Activated naive CD4-positive, alpha-beta T cell treated with anti-CD3 and anti-CD28 coated beads, Interleukin-2, amount 10 ng/mL, durations not matched to agents 7 days and 5 days (primary cell): ENCODE data around the gene GMDS.
"Not testable (repeated sequence)": the region's sequence is repeated elsewhere in the genome, so short reads cannot be mapped to it uniquely, and the experiment has no call there.

Experiments
- CTCF ChIA-PET: fragments of 350-600 bp; sonication (Branson Sonifier 250); formaldehyde crosslinking; loops from one replicate; lab custom pipeline; 2021; ENCODE audit warnings: antibody characterized with exemption; lab: Charles Lee
- DNase-seq: peaks from one replicate; pipeline ENCODE4 v3.0.0-alpha.2; 2020
- H3K27ac Mint-ChIP-seq: one replicate; pipeline ENCODE4 v1.8.0; 2021; ENCODE audit warnings: mild to moderate bottlenecking, moderate library complexity, mixed read lengths
- H3K27me3 Mint-ChIP-seq: one replicate; pipeline ENCODE4 v1.8.0; 2021; ENCODE audit warnings: mild to moderate bottlenecking, mixed read lengths
- H3K36me3 Mint-ChIP-seq: one replicate; pipeline ENCODE4 v1.8.0; 2021; ENCODE audit warnings: mixed read lengths
- H3K4me1 Mint-ChIP-seq: one replicate; pipeline ENCODE4 v1.8.0; 2021; ENCODE audit warnings: mixed read lengths
- H3K4me3 Mint-ChIP-seq: one replicate; pipeline ENCODE4 v1.8.0; 2021; ENCODE audit warnings: mild to moderate bottlenecking, moderate library complexity, mixed read lengths
- H3K9me3 Mint-ChIP-seq: one replicate; pipeline ENCODE4 v1.8.0; 2021; ENCODE audit warnings: mixed read lengths

The GMDS gene

DNA sequence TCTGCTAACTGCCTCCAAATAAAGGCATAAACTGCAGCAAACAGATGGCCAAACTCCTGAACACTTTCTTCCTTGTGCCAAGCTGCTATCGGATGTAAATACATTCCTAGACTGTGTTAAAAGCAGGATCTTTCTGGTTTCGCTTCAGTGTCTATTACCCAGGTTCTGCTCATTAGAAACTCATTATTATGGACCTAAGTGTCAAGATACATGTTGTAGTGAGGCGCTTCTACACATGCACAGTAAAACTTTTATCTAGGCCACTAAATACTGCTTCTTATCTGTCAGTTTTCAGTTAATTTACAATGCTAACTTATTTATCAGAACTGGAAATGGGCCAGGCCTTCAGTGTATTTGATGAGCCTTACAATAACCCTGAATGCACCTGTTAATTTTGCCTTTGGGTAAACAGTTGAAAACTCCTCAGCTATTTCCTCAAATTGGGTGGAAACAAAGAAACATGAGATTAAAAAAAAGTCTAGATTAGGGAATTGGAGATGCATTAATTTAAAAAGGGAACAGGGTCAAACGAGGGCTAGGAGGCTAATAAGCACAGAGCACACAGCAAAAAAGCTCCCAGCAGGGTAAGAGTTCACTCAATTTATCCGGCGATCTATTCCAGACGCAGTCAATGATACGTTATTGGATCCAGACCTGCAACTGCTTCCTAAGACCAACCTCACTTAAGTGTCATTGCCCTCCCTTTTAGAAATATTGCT lies 395.1 kb downstream of the GMDS start:
- no peak overlapping the region for H3K4me3 Mint-ChIP-seq
- H3K9me3 Mint-ChIP-seq = no peaks in the 10 kb centered on the region
- CTCF ChIA-PET = no interaction called here
- no peaks in the 10 kb centered on the region for H3K4me1 Mint-ChIP-seq
- no peak for DNase-seq
- H3K27me3 Mint-ChIP-seq = no peaks in the 10 kb centered on the region
- no peak overlapping the region for H3K27ac Mint-ChIP-seq
- H3K36me3 Mint-ChIP-seq = no peaks in the 10 kb centered on the region

DNA sequence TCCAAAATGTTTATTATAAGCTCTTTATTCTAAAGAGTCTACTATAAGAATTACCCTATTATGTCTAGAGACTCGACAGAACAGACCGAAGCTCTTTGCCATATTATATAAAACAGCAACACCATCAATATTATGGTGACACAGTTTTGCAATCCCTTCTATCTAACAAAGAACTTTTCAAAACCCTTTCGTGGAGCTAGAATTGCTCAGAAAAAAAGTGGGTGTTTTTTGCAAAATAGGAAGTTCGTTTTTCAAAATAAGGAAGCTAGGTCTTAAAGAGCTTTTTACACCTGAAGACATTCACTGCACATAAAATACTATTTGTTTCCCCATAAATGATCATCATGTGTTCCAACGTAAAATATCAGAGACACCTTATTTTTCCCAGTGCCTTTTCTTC lies 395.7 kb downstream of the GMDS start:
- H3K9me3 Mint-ChIP-seq = no peaks in the 10 kb centered on the region
- no peaks in the 10 kb centered on the region for H3K36me3 Mint-ChIP-seq
- no peak overlapping the region for H3K4me3 Mint-ChIP-seq
- H3K4me1 Mint-ChIP-seq = no peaks in the 10 kb centered on the region
- no peaks in the 10 kb centered on the region for H3K27me3 Mint-ChIP-seq
- CTCF ChIA-PET = no interaction called here
- H3K27ac Mint-ChIP-seq = no peak overlapping the region
- no peak for DNase-seq

GRCh38 chr6:1848752-1849151 lies 396.7 kb downstream of the GMDS start:
- no peaks in the 10 kb centered on the region for H3K27me3 Mint-ChIP-seq
- H3K36me3 Mint-ChIP-seq = no peaks in the 10 kb centered on the region
- no peaks in the 10 kb centered on the region for H3K9me3 Mint-ChIP-seq
- H3K4me3 Mint-ChIP-seq = no peak overlapping the region
- H3K4me1 Mint-ChIP-seq = no peaks in the 10 kb centered on the region
- DNase-seq = no peak
- CTCF ChIA-PET = no interaction called here
- H3K27ac Mint-ChIP-seq = no peak overlapping the region

- no peak overlapping the region for H3K27ac Mint-ChIP-seq
- no peaks in the 10 kb centered on the region for H3K4me1 Mint-ChIP-seq
- H3K4me3 Mint-ChIP-seq = no peak overlapping the region
- no peaks in the 10 kb centered on the region for H3K27me3 Mint-ChIP-seq
- no peaks in the 10 kb centered on the region for H3K9me3 Mint-ChIP-seq
- DNase-seq = no peak
- CTCF ChIA-PET = no interaction called here
- H3K36me3 Mint-ChIP-seq = no peaks in the 10 kb centered on the region
Measured at GRCh38 chr6:1846611-1847010, 398.8 kb downstream of the GMDS start.

- H3K4me1 Mint-ChIP-seq = not testable (repeated sequence)
Measured at GRCh38 chr6:1845543-1845942, 399.9 kb downstream of the GMDS start.

DNA sequence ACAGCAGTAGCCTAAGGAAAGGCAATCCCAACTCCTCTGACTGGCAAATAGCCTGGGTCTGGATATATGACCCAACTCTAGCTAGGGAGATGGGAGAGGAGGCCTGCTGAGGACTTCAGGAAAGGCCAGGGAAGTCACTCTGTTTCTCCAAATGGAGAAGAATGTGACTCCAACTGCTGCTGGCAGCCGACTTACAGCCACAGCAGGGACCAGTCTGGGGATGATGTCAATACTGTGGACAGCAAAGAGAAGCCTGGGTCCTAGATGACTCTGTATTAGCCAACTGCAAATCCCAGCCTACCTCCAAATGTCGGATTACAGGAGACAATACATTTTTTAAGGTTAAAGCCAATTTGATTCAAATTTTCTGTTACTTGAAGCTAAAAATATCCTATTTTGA lies 403.1 kb downstream of the GMDS start:
- Mint-ChIP-seq H3K9me3 (no peaks in the 10 kb centered on the region), H3K4me3 (no peak overlapping the region), H3K27me3 (no peaks in the 10 kb centered on the region), H3K4me1 (no peaks in the 10 kb centered on the region), H3K36me3 (no peaks in the 10 kb centered on the region), H3K27ac (no peak overlapping the region)
- no peak for DNase-seq
- CTCF ChIA-PET = no interaction called here

More at GRCh38 chr6:1845543-1845942, 399.9 kb downstream of the GMDS start:
- H3K36me3 Mint-ChIP-seq, H3K27ac Mint-ChIP-seq, H3K9me3 Mint-ChIP-seq, DNase-seq, CTCF ChIA-PET, H3K4me3 Mint-ChIP-seq, H3K27me3 Mint-ChIP-seq: not testable (repeated sequence)

DNA sequence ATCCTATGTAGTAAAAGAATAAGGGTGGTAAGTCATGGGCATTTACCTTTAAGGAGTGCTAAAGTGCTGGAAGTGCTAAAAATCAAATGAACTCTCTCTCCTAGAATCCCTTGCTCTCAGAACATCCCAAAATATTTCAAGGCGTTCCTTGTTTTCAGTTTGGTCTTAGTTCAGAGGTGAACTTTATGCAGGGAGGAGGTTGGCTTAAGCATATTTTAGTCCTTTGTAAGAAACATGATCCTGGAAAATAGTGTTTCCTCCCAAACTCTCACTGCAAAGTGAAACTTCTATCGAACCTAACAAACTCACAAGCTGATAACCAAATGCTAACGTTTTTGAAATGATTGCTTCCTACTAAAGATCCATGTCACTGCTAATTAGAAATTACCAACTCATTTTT lies 404.3 kb downstream of the GMDS start:
- H3K27me3 Mint-ChIP-seq = no peaks in the 10 kb centered on the region
- H3K27ac Mint-ChIP-seq = no peak overlapping the region
- H3K4me1 Mint-ChIP-seq = no peaks in the 10 kb centered on the region
- no peaks in the 10 kb centered on the region for H3K36me3 Mint-ChIP-seq
- CTCF ChIA-PET = no interaction called here
- no peaks in the 10 kb centered on the region for H3K9me3 Mint-ChIP-seq
- no peak overlapping the region for H3K4me3 Mint-ChIP-seq
- DNase-seq = no peak

GRCh38 chr6:1840491-1841121 lies 404.8 kb downstream of the GMDS start:
- Mint-ChIP-seq H3K4me3 (no peak overlapping the region), H3K9me3 (no peaks in the 10 kb centered on the region), H3K27ac (no peak overlapping the region), H3K36me3 (no peaks in the 10 kb centered on the region), H3K27me3 (no peaks in the 10 kb centered on the region), H3K4me1 (no peaks in the 10 kb centered on the region)
- DNase-seq = no peak
- CTCF ChIA-PET = no interaction called here

GRCh38 chr6:1839361-1839760 lies 406.0 kb downstream of the GMDS start:
- Mint-ChIP-seq H3K9me3 (no peaks in the 10 kb centered on the region), H3K36me3 (no peaks in the 10 kb centered on the region), H3K27ac (no peak overlapping the region), H3K27me3 (no peaks in the 10 kb centered on the region), H3K4me3 (no peak overlapping the region), H3K4me1 (no peaks in the 10 kb centered on the region)
- CTCF ChIA-PET = no interaction called here
- no peak for DNase-seq

- Mint-ChIP-seq H3K4me3 (no peak overlapping the region), H3K27ac (no peak overlapping the region), H3K27me3 (no peaks in the 10 kb centered on the region), H3K4me1 (no peaks in the 10 kb centered on the region), H3K36me3 (no peaks in the 10 kb centered on the region), H3K9me3 (no peaks in the 10 kb centered on the region)
- DNase-seq = no peak
- CTCF ChIA-PET = no interaction called here
Measured at GRCh38 chr6:1838604-1839213, 406.7 kb downstream of the GMDS start.

DNA sequence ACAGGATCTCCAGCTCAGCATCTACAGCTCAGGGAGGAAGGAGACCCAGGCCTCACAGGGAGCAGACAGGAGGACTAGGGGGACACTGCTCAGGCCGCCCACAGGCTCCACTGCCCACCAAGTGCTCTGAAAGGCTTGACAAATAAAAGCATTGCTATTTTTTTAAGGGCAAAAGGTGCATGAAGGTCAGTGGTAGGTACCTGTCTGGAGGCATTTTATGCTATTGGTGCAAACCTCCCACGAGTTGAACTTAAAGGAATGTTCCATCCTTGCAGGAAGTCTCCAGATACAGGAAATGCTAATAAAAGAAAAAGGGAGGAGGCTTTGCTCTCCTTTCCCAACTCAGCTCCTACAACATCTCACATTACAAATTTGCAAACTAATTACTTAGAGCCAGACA lies 407.6 kb downstream of the GMDS start:
- no peaks in the 10 kb centered on the region for H3K27me3 Mint-ChIP-seq
- H3K4me1 Mint-ChIP-seq = no peaks in the 10 kb centered on the region
- CTCF ChIA-PET = no interaction called here
- H3K36me3 Mint-ChIP-seq = no peaks in the 10 kb centered on the region
- no peaks in the 10 kb centered on the region for H3K9me3 Mint-ChIP-seq
- no peak for DNase-seq
- H3K4me3 Mint-ChIP-seq = no peak overlapping the region
- H3K27ac Mint-ChIP-seq = no peak overlapping the region

DNA sequence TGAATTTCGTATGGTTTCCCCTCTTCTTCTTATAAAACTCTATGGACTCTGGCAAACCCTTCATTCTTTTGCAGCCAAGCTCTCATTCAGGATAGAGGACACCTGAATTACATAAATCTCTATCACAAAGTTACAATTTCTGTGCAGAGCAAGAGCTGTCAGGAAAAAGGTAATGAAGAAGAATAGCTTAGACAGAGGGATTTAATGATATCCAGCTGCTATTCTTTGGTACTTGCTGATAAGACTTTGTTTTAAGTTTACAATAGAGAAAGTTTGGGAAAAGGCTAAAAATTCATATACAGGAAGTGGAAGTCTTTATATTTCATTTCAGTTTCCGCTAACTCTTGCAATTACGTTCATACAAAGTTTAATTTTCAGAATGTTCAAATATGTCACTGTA lies 408.7 kb downstream of the GMDS start:
- CTCF ChIA-PET = no interaction called here
- H3K9me3 Mint-ChIP-seq = no peaks in the 10 kb centered on the region
- no peaks in the 10 kb centered on the region for H3K36me3 Mint-ChIP-seq
- H3K4me1 Mint-ChIP-seq = no peaks in the 10 kb centered on the region
- H3K4me3 Mint-ChIP-seq = no peak overlapping the region
- no peak overlapping the region for H3K27ac Mint-ChIP-seq
- no peak for DNase-seq
- no peaks in the 10 kb centered on the region for H3K27me3 Mint-ChIP-seq

DNA sequence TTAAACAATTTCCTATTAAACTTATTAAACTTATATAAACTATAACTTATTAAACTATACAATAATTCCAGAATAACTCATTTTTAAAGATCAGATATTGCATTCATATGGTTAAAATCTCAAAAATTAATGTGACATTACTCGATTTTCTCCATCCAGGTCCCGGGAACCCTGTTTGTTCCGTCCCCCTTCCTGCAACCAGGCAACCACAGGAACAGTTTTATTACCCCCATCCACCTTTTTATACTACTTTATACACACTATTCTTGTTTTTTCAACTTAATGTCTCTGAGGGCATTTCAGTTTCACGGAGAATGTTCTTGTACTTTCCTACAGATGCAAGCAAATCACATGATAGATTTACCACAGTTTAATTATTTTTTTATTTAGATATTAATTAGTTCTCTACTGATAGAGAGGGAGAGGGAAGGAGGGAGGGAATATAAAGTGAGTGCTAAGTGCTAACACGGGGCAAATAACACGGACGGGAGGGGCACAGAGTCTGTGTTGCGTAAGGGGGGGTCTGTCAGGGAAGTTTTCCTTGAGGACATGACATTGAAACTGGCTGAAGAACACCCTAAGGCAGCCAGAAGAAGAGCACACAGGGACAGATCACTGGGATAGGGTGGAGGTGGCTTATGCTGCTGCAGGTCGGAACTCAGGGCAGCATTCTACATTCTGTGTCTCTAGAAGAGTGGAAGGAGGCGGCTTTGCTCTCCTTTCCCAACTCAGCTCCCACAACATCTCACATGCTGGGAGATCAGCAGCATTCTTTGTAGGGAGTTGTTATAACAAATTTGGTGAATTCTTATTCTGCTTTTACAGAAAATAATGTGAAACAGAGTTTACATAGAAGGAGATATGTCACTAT lies 410.5 kb downstream of the GMDS start:
- Mint-ChIP-seq H3K4me1 (no peaks in the 10 kb centered on the region), H3K4me3 (no peak overlapping the region), H3K27ac (no peak overlapping the region), H3K27me3 (no peaks in the 10 kb centered on the region), H3K9me3 (no peaks in the 10 kb centered on the region), H3K36me3 (no peaks in the 10 kb centered on the region)
- CTCF ChIA-PET = no interaction called here
- DNase-seq = no peak

DNA sequence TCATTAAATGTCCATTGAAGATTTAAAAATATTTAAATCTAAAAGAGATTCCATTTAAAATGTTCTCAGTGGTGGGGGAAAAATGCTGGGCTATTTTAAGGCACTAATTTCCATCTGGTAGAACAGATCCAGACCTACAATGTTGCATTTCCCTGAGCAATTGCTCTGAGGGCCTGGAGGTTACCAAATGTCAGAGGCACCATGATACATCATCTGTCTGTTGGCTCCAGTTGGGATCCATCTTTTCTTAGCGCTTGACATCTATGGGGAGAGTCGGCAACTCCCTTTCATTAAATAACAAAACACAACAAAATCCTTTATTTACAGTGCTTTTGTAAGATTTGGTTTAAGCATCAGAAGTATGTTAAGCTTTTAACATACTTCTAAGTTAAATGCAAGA lies 411.2 kb downstream of the GMDS start:
- Mint-ChIP-seq H3K9me3 (no peaks in the 10 kb centered on the region), H3K27ac (no peak overlapping the region), H3K27me3 (no peaks in the 10 kb centered on the region), H3K4me3 (no peak overlapping the region), H3K4me1 (no peaks in the 10 kb centered on the region), H3K36me3 (no peaks in the 10 kb centered on the region)
- no peak for DNase-seq
- CTCF ChIA-PET = no interaction called here
